Stimulated activated CD4-positive, alpha-beta T cell treated with anti-CD3 and anti-CD28 coated beads, Interleukin-15, amount 100 ng/mL, for 48 hours (primary cell): ENCODE measurements around the gene ATP9B.

Experiments used
- DNase-seq, 2 donors: peaks; one replicate each; pipeline ENCODE4 v3.0.0-alpha.2; 2020; ENCODE audit warnings: low read depth in 2 of 2

ATP9B gene

DNA sequence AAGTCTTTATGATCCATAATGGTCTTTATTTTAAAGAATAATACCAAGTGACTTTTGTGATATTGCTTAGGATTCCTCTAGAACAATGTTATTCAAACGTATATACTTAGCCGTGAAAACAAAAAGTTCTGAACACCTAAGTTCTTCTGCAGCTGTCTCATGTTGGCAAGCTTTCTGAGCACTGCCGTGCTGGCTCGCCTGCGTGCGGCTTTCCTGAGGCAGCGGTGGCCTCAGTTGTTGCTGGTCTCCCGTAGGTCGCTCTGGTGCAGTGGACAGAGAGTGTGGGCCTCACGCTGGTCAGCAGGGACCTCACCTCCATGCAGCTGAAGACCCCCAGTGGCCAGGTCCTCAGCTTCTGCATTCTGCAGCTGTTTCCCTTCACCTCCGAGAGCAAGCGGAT, 259.7 kb downstream of the ATP9B start:
- DNase-seq = no peak

GRCh38 chr18:79329786-79330185, 260.6 kb downstream of the ATP9B start:
- DNase-seq = no peak

DNA sequence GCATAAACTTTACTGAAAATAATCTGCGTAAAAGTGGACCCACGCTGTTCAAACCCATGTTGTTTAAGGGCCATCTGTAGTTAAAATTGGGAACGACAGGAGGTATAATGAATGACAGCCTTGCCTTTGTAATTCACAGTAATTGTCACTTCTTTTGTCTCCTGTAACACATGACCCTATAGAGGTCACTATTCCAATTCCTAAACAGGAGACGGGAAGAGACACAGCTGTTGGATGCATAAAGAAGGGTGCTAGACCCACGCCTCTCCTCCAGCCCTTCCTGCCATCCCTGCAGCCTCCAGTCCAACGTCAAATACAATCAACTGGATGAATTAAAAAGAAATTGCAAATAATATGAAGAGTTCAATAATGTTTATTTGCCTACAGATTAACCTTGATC, 263.5 kb downstream of the ATP9B start:
- no peak for DNase-seq

DNA sequence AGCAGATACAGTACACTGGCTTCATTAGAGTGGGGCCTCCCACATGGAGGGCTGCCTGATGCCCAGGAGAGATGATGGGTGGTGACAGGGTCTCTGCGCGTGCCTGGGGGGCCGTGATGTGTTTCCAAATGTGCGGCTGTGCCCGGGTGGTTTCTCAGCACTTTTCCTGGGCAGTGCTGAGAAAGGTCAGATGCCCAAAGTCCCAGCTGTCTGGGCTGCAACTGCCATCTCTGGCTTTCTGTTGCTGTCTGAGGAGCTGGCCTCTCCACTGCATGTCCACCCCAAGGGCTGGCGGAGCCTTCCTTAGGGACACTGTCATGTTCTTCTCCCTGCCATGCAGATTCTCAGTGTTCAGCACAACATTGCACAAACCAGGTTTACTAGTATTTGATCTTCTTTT, 263.9 kb downstream of the ATP9B start:
- DNase-seq = no peak

DNA sequence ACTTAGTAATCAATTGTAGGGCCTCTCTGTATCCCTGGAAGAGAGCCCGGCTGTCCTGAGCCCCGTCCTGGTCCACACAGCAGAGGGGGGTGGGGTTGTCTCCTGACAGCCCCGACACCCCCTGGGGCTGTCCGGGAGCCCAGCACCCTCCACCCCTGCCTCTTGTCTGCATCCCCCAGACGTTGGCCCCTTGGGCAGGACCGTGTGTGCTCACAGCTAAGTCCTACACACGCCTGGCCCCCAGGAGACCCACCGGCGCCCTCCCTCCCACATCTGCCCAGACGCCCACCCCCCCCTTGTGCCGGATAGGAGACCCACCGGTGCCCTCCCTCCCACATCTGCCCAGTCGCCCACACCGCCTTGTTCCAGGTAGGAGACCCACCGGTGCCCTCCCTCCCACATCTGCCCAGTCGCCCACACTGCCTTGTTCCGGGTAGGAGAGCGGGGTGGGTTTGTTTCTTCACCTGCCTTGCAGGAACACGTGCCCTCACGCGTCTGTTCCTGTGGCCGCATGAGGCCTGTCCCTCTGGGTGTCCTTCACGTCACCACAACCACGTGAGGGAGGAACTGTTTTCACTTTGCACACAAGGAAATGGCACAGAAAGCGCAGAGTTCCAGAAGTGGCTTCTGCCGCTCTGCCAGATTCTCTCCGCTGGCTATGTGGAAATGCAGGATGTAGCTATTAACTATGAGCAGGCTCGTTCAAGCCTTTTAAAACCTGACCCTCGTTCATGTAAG, 265.5 kb downstream of the ATP9B start:
- no peak for DNase-seq

DNA sequence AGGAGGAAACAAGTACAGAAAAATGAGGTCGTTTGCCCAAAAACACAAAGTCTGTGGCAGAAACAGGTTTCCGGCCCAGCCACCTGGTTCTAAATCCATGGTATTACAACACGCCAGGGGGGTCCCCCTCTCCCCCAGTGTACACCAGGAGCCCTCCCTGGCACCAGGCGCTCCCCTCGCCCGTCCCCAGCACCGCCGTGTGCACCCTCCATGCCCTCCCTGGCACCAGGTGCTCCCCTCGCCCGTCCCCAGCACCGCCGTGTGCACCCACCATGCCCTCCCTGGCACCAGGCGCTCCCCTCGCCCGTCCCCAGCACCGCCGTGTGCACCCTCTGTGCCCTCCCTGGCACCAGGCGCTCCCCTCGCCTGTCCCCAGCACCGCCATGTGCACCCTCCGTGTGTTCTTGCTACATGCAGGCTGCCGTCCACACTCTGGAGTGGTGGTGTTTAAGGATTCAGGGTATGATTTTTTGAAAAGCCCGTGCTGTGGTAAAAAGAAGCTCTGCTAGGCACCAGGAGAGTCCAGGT, 266.7 kb downstream of the ATP9B start:
- no peak for DNase-seq

DNA sequence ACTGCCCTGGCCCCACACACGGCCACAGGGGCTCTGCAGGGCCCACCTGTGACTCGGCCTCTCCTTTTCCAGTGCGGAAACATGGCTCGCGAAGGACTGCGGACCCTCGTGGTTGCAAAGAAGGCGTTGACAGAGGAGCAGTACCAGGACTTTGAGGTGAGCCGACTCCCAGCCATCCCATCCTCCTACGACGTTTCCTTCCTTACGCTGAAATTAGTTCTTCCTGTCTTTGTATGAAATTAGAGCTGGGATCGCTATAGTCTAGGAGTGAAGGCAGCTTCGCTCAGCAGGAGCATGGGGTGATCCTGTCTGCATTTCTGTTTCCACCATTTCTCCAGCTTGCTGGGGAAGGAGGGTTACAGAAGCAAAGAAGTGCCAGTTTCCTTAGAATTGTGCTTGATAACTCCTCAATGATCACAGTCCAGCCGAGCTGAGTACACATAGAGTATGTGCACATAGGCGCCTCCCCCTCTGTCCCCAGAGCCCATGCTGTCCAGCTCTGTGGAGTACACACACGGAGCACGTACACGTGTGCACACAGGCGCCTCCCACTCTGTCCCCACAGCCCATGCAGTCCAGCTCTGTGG, 267.5 kb downstream of the ATP9B start:
- no peak for DNase-seq

DNA sequence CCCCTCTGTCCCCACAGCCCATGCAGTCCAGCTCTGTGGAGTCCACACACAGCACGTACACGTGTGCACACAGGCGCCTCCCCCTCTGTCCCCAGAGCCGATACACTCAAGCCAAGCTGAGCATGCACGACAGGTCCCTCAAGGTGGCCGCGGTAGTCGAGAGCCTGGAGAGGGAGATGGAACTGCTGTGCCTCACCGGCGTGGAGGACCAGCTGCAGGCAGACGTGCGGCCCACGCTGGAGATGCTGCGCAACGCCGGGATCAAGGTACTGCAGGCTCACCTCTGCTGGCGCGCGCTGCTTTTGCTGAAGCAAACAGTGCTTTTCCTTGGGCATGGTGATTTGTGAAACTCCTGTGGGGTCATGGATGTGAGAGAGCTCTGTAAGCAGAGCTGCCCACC, 268.0 kb downstream of the ATP9B start:
- DNase-seq = no peak

GRCh38 chr18:79337620-79338019, 268.4 kb downstream of the ATP9B start:
- DNase-seq = no peak

- DNase-seq = no peak
These were observed 270.1 kb downstream of the ATP9B start for GRCh38 chr18:79339094-79339908.

DNA sequence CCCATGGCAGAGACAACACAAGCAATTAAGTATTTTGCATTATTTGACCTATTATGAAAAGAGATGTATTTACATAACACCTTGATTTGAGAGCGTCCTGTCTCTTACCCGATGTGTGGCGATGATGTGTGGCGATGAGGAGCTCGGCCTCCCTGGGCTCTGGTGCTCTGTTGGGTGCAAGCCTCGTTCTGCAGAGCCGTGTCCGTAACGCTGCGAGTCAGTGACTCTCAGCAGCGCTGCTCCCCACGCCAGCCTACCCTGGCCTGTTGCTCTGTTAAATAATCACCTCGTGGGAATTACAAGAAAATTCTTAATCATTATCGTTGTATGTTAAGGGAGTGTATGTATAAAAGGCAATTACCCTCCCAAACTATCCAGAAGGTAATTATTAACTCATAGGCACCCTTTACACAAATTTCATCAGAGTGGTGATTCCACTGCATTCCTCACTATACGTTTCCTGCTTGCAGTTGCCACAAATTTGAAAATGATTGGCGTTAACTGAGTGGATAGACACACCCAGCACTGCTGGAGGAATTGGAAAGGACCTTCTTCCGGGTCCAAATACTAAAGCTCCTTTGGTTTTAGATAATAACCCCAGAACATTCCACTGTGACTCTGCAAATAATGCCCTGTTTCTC, 274.5 kb downstream of the ATP9B start:
- no peak for DNase-seq

- DNase-seq = no peak
These were observed 275.0 kb downstream of the ATP9B start for GRCh38 chr18:79344208-79344581.

GRCh38 chr18:79345366-79345765, 276.2 kb downstream of the ATP9B start:
- no peak for DNase-seq

- no peak for DNase-seq
These were observed 276.8 kb downstream of the ATP9B start for GRCh38 chr18:79345981-79346380.

GRCh38 chr18:79348066-79348465, 278.9 kb downstream of the ATP9B start:
- no peak for DNase-seq

DNA sequence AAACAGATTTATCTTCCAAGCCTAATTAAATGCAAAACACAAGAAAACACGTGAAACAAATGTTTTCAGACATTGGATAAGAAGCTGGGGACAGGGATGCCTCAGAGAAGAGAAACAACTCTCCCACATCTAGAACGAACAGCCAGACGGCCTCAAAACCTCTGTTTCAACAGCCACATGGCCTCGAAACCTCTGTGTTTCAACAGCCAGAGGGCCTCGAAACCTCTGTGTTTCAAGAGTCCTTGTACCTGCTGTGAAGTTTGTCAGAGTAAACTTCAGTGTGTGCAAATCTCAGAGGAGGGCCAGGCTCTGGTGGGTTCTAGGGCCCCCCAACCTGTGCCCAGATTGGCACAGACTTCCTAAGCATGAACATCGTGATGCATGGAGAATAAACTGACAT, 283.2 kb downstream of the ATP9B start:
- no peak for DNase-seq

GRCh38 chr18:79353267-79353666, 284.1 kb downstream of the ATP9B start:
- no peak for DNase-seq

GRCh38 chr18:79354350-79354749, 285.2 kb downstream of the ATP9B start:
- no peak for DNase-seq

DNA sequence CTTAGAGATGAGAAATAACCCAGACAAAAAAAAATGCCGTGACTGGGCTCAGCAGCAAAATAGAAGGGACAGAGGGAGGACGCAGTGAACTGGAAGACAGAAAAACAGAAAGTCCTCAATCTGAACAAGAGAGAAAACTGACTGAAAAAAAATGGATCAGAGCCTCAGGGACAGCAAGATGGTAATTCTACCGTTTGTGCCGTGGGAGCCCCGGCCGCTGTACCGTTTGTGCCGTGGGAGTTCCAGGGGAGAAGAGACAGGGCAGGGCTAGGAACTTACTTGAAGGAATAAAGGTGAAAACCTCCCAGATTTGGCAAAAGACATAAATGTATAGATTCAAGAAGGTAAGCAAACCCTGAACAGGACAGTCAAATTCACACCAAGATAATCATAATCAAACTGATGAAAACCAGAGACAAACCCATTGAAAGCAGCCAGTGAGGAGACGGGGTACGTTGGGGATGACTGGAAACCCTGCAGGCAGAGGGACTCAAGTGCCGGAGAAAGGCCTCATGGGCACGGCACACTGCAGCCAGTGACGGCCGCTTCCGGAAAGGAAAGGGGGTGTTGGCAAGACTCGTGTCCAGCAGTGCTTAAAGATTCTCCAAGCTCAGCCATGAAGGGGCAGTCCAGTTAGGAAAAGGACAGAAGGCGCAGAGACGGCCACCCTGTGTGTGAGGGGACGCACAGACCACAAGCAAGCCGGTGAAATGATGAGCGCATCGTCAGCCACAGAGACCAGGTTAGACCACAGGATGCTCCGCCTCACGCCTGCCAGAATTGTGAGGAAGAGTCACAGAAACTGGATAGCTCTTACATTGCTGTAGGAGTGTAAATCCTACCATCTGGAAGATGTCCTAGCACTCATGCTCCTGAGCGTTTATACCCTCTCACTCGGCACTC, 286.5 kb downstream of the ATP9B start:
- no peak for DNase-seq

- no peak for DNase-seq
These were observed 287.2 kb downstream of the ATP9B start for GRCh38 chr18:79356435-79356834.

GRCh38 chr18:79360933-79361332, 291.7 kb downstream of the ATP9B start:
- no peak for DNase-seq
